ENCODE data around the gene HNRNPA0. TPM values are rescaled to one million over a fixed set of nuclear protein-coding genes. Genes with fewer than 3 reads are reported as not detected.

Gene HNRNPA0
- total RNA-seq, 1 experiment from 2014 or later = 68.5 TPM

DNA sequence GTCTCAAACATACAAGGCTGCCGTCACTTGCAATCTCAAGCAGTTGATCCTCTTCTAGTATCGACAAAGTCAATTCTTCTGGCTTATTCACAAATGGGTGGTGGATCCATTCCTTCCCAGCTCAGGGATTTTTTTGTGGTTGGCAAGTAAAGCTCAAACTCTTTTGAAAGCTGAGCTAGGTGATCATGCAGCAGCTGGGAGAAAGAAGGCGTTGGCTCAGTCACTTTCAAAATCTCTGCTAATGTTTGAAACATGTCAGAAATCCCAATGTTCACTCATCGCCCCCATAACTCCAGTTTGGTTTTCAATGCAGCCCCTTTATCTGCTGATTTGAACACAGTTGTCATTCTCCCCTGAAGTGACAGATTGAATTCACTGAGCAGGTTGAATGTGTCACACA lies 4.0 kb upstream of the HNRNPA0 start:
- no peak overlapping the region for H3K4me2 ChIP-seq (ENCODE audit: insufficient read depth, insufficient read length, low read length)
- no peak overlapping the region for H4K5ac ChIP-seq (ENCODE audit: insufficient read length, low read depth, low read length)
- H3K56ac ChIP-seq (ENCODE audit: insufficient read length, low read depth, low read length) = no peak overlapping the region
- no peak overlapping the region for H2AK5ac ChIP-seq (ENCODE audit: insufficient read length, low read length)
- no peak overlapping the region for H3T11ph ChIP-seq (ENCODE audit: low read length)
- no peak overlapping the region for H4K8ac ChIP-seq (replicated peaks; ENCODE audit: insufficient read length, low read depth, low read length)
- H2BK20ac ChIP-seq (ENCODE audit: low read depth, low read length, poor library complexity, severe bottlenecking) = no peak overlapping the region
- H3K9ac ChIP-seq (ENCODE audit: extremely low read depth, insufficient read length, low read length) = no peak overlapping the region
- Mint-ChIP-seq H3K27me3 (ENCODE audit: low read depth) (peaks cover 19% of the 10 kb centered on the region), H3K4me3 (no peak overlapping the region), H3K27ac (no peak overlapping the region), H3K4me1 (peaks cover 4% of the 10 kb centered on the region in 2 experiments), H3K36me3 (ENCODE audit: insufficient read depth in 1 of 3, low read depth in 3 of 3) (peaks cover under 1 to 15% (median 7%) of the 10 kb centered on the region in 3 experiments; a peak in 5 of 7 replicates), H3K9me3 (peaks cover 8 to 9% of the 10 kb centered on the region in 2 experiments; a peak in 4 of 5 replicates)
- TF ChIP-seq, protein P1, sequence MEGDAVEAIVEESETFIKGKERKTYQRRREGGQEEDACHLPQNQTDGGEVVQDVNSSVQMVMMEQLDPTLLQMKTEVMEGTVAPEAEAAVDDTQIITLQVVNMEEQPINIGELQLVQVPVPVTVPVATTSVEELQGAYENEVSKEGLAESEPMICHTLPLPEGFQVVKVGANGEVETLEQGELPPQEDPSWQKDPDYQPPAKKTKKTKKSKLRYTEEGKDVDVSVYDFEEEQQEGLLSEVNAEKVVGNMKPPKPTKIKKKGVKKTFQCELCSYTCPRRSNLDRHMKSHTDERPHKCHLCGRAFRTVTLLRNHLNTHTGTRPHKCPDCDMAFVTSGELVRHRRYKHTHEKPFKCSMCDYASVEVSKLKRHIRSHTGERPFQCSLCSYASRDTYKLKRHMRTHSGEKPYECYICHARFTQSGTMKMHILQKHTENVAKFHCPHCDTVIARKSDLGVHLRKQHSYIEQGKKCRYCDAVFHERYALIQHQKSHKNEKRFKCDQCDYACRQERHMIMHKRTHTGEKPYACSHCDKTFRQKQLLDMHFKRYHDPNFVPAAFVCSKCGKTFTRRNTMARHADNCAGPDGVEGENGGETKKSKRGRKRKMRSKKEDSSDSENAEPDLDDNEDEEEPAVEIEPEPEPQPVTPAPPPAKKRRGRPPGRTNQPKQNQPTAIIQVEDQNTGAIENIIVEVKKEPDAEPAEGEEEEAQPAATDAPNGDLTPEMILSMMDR (conservative IDR thresholded peaks at IDR 0.05) = no peak
- no peak overlapping the region for H3K4ac ChIP-seq (ENCODE audit: low read depth, low read length)
- no peak overlapping the region for H2AFZ ChIP-seq (ENCODE audit: low read length)
- H3K79me2 ChIP-seq (ENCODE audit: insufficient read depth, low read length) = peaks cover 6% of the 10 kb centered on the region; the same call in 1 of the 2 replicates
- DNase-seq = no peak
- no peak overlapping the region for H3K18ac ChIP-seq (ENCODE audit: insufficient read length, low read depth, low read length)
- no peak overlapping the region for H2BK15ac ChIP-seq (ENCODE audit: low read depth, low read length)
- H3K4me1 ChIP-seq (ENCODE audit: insufficient read depth, low read length) = no peaks in the 10 kb centered on the region
- no peak overlapping the region for H2BK12ac ChIP-seq (ENCODE audit: insufficient read length, low read depth, low read length)
- H3K9me3 ChIP-seq (ENCODE audit: control insufficient read depth, low read depth, low read length) = no peaks in the 10 kb centered on the region
- no peak overlapping the region for H2BK5ac ChIP-seq (ENCODE audit: insufficient read length, low read length)
- no CpG with 5 or more reads among the region's 4 CpGs for WGBS (ENCODE audit: extremely low coverage, insufficient read length, low lambda C conversion rate)
- no peak overlapping the region for H2BK120ac ChIP-seq (ENCODE audit: low read depth, low read length, poor library complexity, severe bottlenecking)
- no peaks in the 10 kb centered on the region for H4K20me1 ChIP-seq (ENCODE audit: control insufficient read depth, insufficient read depth, insufficient read length)
- H4K91ac ChIP-seq (ENCODE audit: insufficient read length, low read depth, low read length) = no peak overlapping the region
- H3K14ac ChIP-seq (ENCODE audit: insufficient read depth, low read length) = no peak overlapping the region
- no peak overlapping the region for H3K23ac ChIP-seq (ENCODE audit: insufficient read length, low read depth, low read length)
- no peaks in the 10 kb centered on the region for H3K79me1 ChIP-seq (ENCODE audit: insufficient read depth, low read depth, low read length, poor library complexity, severe bottlenecking)
- peaks cover 3% of the 10 kb centered on the region for H3K23me2 ChIP-seq (ENCODE audit: insufficient read length, low read depth, low read length, poor library complexity, severe bottlenecking)
- H3K27me3 ChIP-seq (ENCODE audit: insufficient read depth, low read length) = no peaks in the 10 kb centered on the region
- no peak overlapping the region for H3K27ac ChIP-seq (ENCODE audit: insufficient read length, low read depth, low read length)
